ENCODE results near the gene BCKDHB.
"Not testable (repeated sequence)": the region's sequence is repeated elsewhere in the genome, so short reads cannot be mapped to it uniquely, and the experiment has no call there.

BCKDHB gene

GRCh38 chr6:80209430-80209829 lies 103.0 kb downstream of the BCKDHB start:
- DNase-seq (ENCODE audit: low read depth): no peak

GRCh38 chr6:80210618-80211017 lies 104.1 kb downstream of the BCKDHB start:
- DNase-seq (ENCODE audit: low read depth): no peak

GRCh38 chr6:80211286-80211685 lies 104.8 kb downstream of the BCKDHB start:
- no peak for DNase-seq (ENCODE audit: low read depth)

- not testable (repeated sequence) for DNase-seq (ENCODE audit: low read depth)
Observed at GRCh38 chr6:80211890-80212289, 105.4 kb downstream of the BCKDHB start.

- DNase-seq (ENCODE audit: low read depth): no peak
Observed at GRCh38 chr6:80214436-80215022, 108.1 kb downstream of the BCKDHB start.

GRCh38 chr6:80215063-80215462 lies 108.6 kb downstream of the BCKDHB start:
- no peak for DNase-seq (ENCODE audit: low read depth)

- DNase-seq (ENCODE audit: low read depth): no peak
Observed at GRCh38 chr6:80217794-80218193, 111.3 kb downstream of the BCKDHB start.

GRCh38 chr6:80223743-80224212 lies 117.3 kb downstream of the BCKDHB start:
- DNase-seq (ENCODE audit: low read depth): no peak

- no peak for DNase-seq (ENCODE audit: low read depth)
Observed at GRCh38 chr6:80226151-80226550, 119.7 kb downstream of the BCKDHB start.

GRCh38 chr6:80226699-80227098 lies 120.2 kb downstream of the BCKDHB start:
- no peak for DNase-seq (ENCODE audit: low read depth)

- no peak for DNase-seq (ENCODE audit: low read depth)
Observed at GRCh38 chr6:80227545-80228105, 121.2 kb downstream of the BCKDHB start.

GRCh38 chr6:80233262-80233661 lies 126.8 kb downstream of the BCKDHB start:
- DNase-seq (ENCODE audit: low read depth): no peak

- DNase-seq (ENCODE audit: low read depth): no peak
Observed at GRCh38 chr6:80233958-80234357, 127.5 kb downstream of the BCKDHB start.

- no peak for DNase-seq (ENCODE audit: low read depth)
Observed at GRCh38 chr6:80234401-80234800, 127.9 kb downstream of the BCKDHB start.

- DNase-seq (ENCODE audit: low read depth): no peak
Observed at GRCh38 chr6:80234908-80235307, 128.4 kb downstream of the BCKDHB start.

GRCh38 chr6:80235647-80236046 lies 129.2 kb downstream of the BCKDHB start:
- no peak for DNase-seq (ENCODE audit: low read depth)

- not testable (repeated sequence) for DNase-seq (ENCODE audit: low read depth)
Observed at GRCh38 chr6:80238754-80239153, 132.3 kb downstream of the BCKDHB start.

GRCh38 chr6:80245043-80245442 lies 138.6 kb downstream of the BCKDHB start:
- no peak for DNase-seq (ENCODE audit: low read depth)

GRCh38 chr6:80249897-80250296 lies 143.4 kb downstream of the BCKDHB start:
- no peak for DNase-seq (ENCODE audit: low read depth)

- DNase-seq (ENCODE audit: low read depth): no peak
Observed at GRCh38 chr6:80250391-80250997, 144.0 kb downstream of the BCKDHB start.

- no peak for DNase-seq (ENCODE audit: low read depth)
Observed at GRCh38 chr6:80251321-80251720, 144.8 kb downstream of the BCKDHB start.

GRCh38 chr6:80254716-80255115 lies 148.2 kb downstream of the BCKDHB start:
- DNase-seq (ENCODE audit: low read depth): no peak

GRCh38 chr6:80256691-80257090 lies 150.2 kb downstream of the BCKDHB start:
- DNase-seq (ENCODE audit: low read depth): no peak

- DNase-seq (ENCODE audit: low read depth): no peak
Observed at GRCh38 chr6:80259118-80259517, 152.6 kb downstream of the BCKDHB start.

All from stimulated activated CD8-positive, alpha-beta memory T cell treated with anti-CD3 and anti-CD28 coated beads, Interleukin-12 subunit alpha, Interleukin-12 subunit beta, amount 100 ng/mL, for 1 hour (primary cell).